ENCODE results near the gene EXOC6B.
"Not testable (repeated sequence)": the region's sequence is repeated elsewhere in the genome, so short reads cannot be mapped to it uniquely, and the experiment has no call there.

EXOC6B gene

DNA sequence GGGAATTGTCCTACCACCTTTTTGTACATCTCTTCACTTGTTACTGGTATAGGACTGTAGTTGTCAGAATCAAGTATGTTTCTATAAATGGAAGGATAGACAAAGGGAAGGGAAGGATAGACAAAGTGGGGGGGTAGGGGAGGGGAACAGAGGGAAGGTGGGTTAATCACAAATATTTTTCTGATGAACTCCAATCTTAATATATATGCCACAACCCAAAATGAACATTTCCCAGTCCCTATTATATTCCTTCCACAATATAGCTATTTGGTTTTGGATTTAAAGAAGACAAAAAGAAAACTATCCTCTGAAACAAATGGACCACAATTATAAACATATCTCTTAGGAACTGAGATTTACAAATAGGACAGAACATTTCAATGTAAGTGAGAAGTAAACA, 329.4 kb downstream of the EXOC6B start:
- Histone ChIP-seq H2BK15ac (replicated peaks; ENCODE audit: low read depth) (no peak overlapping the region), H2BK5ac (ENCODE audit: low read length) (no peak overlapping the region), H3K27ac (ENCODE audit: low read depth, low read length) (no peak overlapping the region), H2BK120ac (ENCODE audit: low read depth, low read length) (no peak overlapping the region), H3K79me2 (ENCODE audit: control insufficient read depth, insufficient read depth, low read length) (no peaks in the 10 kb centered on the region), H4K5ac (ENCODE audit: low read length) (no peak overlapping the region), H3K4me2 (ENCODE audit: low read length) (no peak overlapping the region), H3K56ac (ENCODE audit: low read length) (no peak overlapping the region), H3K27me3 (ENCODE audit: insufficient read depth, low read length, poor library complexity) (no peaks in the 10 kb centered on the region), H2AK5ac (ENCODE audit: low read length) (no peak overlapping the region), H3K23ac (ENCODE audit: low read length) (no peak overlapping the region), H4K8ac (ENCODE audit: low read depth, low read length) (no peak overlapping the region), H3K4me1 (ENCODE audit: control insufficient read depth, low read depth, low read length) (no peaks in the 10 kb centered on the region), H3K9ac (ENCODE audit: low read length) (no peak overlapping the region), H3K4me3 (ENCODE audit: low read length) (no peak overlapping the region), H3K79me1 (ENCODE audit: low read length) (no peaks in the 10 kb centered on the region), H3K18ac (ENCODE audit: low read length) (no peak overlapping the region), H3K36me3 (ENCODE audit: control insufficient read depth, insufficient read depth, low read length) (no peaks in the 10 kb centered on the region), H3K4ac (ENCODE audit: low read depth, low read length) (no peak overlapping the region)
- DNase-seq: no peak

GRCh38 chr2:72494392-72494791, 331.4 kb downstream of the EXOC6B start:
- H2BK5ac ChIP-seq (ENCODE audit: low read length): no peak overlapping the region

GRCh38 chr2:72484622-72485021, 341.2 kb downstream of the EXOC6B start:
- not testable (repeated sequence) for H3K36me3 ChIP-seq (ENCODE audit: control insufficient read depth, insufficient read depth, low read length); H3K79me1 ChIP-seq (ENCODE audit: low read length); H3K56ac ChIP-seq (ENCODE audit: low read length); H2BK5ac ChIP-seq (ENCODE audit: low read length); H4K5ac ChIP-seq (ENCODE audit: low read length); H3K4me1 ChIP-seq (ENCODE audit: control insufficient read depth, low read depth, low read length); H3K4me2 ChIP-seq (ENCODE audit: low read length); H2BK15ac ChIP-seq (replicated peaks; ENCODE audit: low read depth); H3K4me3 ChIP-seq (ENCODE audit: low read length); H3K4ac ChIP-seq (ENCODE audit: low read depth, low read length); DNase-seq; H3K18ac ChIP-seq (ENCODE audit: low read length); H3K9ac ChIP-seq (ENCODE audit: low read length); H3K27ac ChIP-seq (ENCODE audit: low read depth, low read length); H3K27me3 ChIP-seq (ENCODE audit: insufficient read depth, low read length, poor library complexity); H3K23ac ChIP-seq (ENCODE audit: low read length); H2BK120ac ChIP-seq (ENCODE audit: low read depth, low read length); H3K79me2 ChIP-seq (ENCODE audit: control insufficient read depth, insufficient read depth, low read length); H4K8ac ChIP-seq (ENCODE audit: low read depth, low read length); H2AK5ac ChIP-seq (ENCODE audit: low read length)
- WGBS (ENCODE audit: extremely low coverage, insufficient coverage, low lambda C conversion rate): no CpG with 5 or more reads among the region's 1 CpG

More at GRCh38 chr2:72494392-72494791, 331.4 kb downstream of the EXOC6B start:
- no peak overlapping the region for H3K9ac ChIP-seq (ENCODE audit: low read length)
- H3K4me3 ChIP-seq (ENCODE audit: low read length): no peak overlapping the region
- H3K4me2 ChIP-seq (ENCODE audit: low read length): no peak overlapping the region
- H4K5ac ChIP-seq (ENCODE audit: low read length): no peak overlapping the region
- no peak overlapping the region for H3K56ac ChIP-seq (ENCODE audit: low read length)
- H3K36me3 ChIP-seq (ENCODE audit: control insufficient read depth, insufficient read depth, low read length): no peaks in the 10 kb centered on the region
- no peak for DNase-seq
- no peaks in the 10 kb centered on the region for H3K79me2 ChIP-seq (ENCODE audit: control insufficient read depth, insufficient read depth, low read length)
- WGBS (ENCODE audit: extremely low coverage, insufficient coverage, low lambda C conversion rate): no CpG with 5 or more reads among the region's 1 CpG
- H4K8ac ChIP-seq (ENCODE audit: low read depth, low read length): no peak overlapping the region
- H3K4me1 ChIP-seq (ENCODE audit: control insufficient read depth, low read depth, low read length): no peaks in the 10 kb centered on the region
- H3K27me3 ChIP-seq (ENCODE audit: insufficient read depth, low read length, poor library complexity): no peaks in the 10 kb centered on the region
- H2AK5ac ChIP-seq (ENCODE audit: low read length): no peak overlapping the region
- H3K27ac ChIP-seq (ENCODE audit: low read depth, low read length): no peak overlapping the region
- H3K18ac ChIP-seq (ENCODE audit: low read length): no peak overlapping the region
- no peak overlapping the region for H3K23ac ChIP-seq (ENCODE audit: low read length)
- H2BK15ac ChIP-seq (replicated peaks; ENCODE audit: low read depth): no peak overlapping the region
- H2BK120ac ChIP-seq (ENCODE audit: low read depth, low read length): no peak overlapping the region
- H3K79me1 ChIP-seq (ENCODE audit: low read length): no peaks in the 10 kb centered on the region
- H3K4ac ChIP-seq (ENCODE audit: low read depth, low read length): no peak overlapping the region

DNA sequence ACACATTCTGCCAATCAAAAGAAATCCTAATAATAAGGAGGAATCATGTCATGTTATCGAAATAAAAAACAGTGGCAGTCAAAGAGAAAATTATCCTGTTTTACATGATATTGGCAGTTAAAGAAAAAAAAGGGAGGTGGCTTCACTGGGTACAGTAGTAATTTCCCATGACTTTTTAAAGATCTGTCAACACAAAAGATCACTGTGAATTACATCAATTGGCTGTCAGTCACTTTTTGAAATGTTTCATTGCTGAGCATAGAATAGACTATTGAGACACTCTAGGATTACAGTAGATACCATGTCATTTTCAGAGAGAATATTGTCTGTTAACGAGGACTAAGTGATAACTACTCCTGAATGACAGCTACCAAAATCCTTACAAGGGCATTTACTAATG, 342.5 kb downstream of the EXOC6B start:
- H3K27me3 ChIP-seq (ENCODE audit: insufficient read depth, low read length, poor library complexity): no peaks in the 10 kb centered on the region
- H2BK15ac ChIP-seq (replicated peaks; ENCODE audit: low read depth): no peak overlapping the region
- no peak overlapping the region for H2BK5ac ChIP-seq (ENCODE audit: low read length)
- H3K4me1 ChIP-seq (ENCODE audit: control insufficient read depth, low read depth, low read length): no peaks in the 10 kb centered on the region
- H3K56ac ChIP-seq (ENCODE audit: low read length): no peak overlapping the region
- no peak overlapping the region for H3K23ac ChIP-seq (ENCODE audit: low read length)
- no peak overlapping the region for H3K18ac ChIP-seq (ENCODE audit: low read length)
- H3K4ac ChIP-seq (ENCODE audit: low read depth, low read length): no peak overlapping the region
- H3K27ac ChIP-seq (ENCODE audit: low read depth, low read length): no peak overlapping the region
- no peak overlapping the region for H4K5ac ChIP-seq (ENCODE audit: low read length)
- H4K8ac ChIP-seq (ENCODE audit: low read depth, low read length): no peak overlapping the region
- H3K4me3 ChIP-seq (ENCODE audit: low read length): no peak overlapping the region
- H3K9ac ChIP-seq (ENCODE audit: low read length): no peak overlapping the region
- WGBS (ENCODE audit: extremely low coverage, insufficient coverage, low lambda C conversion rate): no CpG with 5 or more reads among the region's 2 CpGs
- H2AK5ac ChIP-seq (ENCODE audit: low read length): no peak overlapping the region
- H2BK120ac ChIP-seq (ENCODE audit: low read depth, low read length): no peak overlapping the region
- no peak for DNase-seq
- no peaks in the 10 kb centered on the region for H3K36me3 ChIP-seq (ENCODE audit: control insufficient read depth, insufficient read depth, low read length)
- no peaks in the 10 kb centered on the region for H3K79me1 ChIP-seq (ENCODE audit: low read length)
- H3K79me2 ChIP-seq (ENCODE audit: control insufficient read depth, insufficient read depth, low read length): no peaks in the 10 kb centered on the region
- H3K4me2 ChIP-seq (ENCODE audit: low read length): no peak overlapping the region

DNA sequence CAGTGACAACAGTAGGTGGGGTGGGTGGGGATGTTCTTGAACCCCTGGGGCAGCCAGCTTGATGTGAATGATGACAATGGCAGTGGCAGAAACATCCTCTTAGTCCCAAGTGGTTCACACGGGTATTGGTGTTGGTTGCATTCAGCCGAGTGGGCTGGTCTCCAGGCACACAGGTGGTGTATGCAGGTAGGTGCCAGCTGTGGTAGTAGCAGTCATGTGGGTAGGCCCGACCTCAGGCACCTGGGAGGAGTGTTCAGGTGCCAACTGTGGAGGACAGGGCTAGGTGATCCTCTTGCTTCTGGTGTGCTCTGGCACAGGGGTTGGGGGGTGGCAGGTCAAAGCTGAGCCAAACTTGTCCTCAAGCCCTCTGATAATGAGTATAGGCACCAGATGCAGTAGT, 350.6 kb downstream of the EXOC6B start:
- Histone ChIP-seq H2BK15ac (replicated peaks; ENCODE audit: low read depth) (no peak overlapping the region), H2BK120ac (ENCODE audit: low read depth, low read length) (no peak overlapping the region), H3K79me2 (ENCODE audit: control insufficient read depth, insufficient read depth, low read length) (no peaks in the 10 kb centered on the region), H3K36me3 (ENCODE audit: control insufficient read depth, insufficient read depth, low read length) (no peaks in the 10 kb centered on the region), H3K4me2 (ENCODE audit: low read length) (no peak overlapping the region), H3K4me3 (ENCODE audit: low read length) (no peak overlapping the region), H3K9ac (ENCODE audit: low read length) (no peak overlapping the region), H3K4me1 (ENCODE audit: control insufficient read depth, low read depth, low read length) (no peaks in the 10 kb centered on the region), H3K4ac (ENCODE audit: low read depth, low read length) (no peak overlapping the region), H2BK5ac (ENCODE audit: low read length) (no peak overlapping the region), H4K8ac (ENCODE audit: low read depth, low read length) (no peak overlapping the region), H3K18ac (ENCODE audit: low read length) (no peak overlapping the region), H3K56ac (ENCODE audit: low read length) (no peak overlapping the region), H3K79me1 (ENCODE audit: low read length) (no peaks in the 10 kb centered on the region), H2AK5ac (ENCODE audit: low read length) (no peak overlapping the region), H4K5ac (ENCODE audit: low read length) (no peak overlapping the region), H3K27me3 (ENCODE audit: insufficient read depth, low read length, poor library complexity) (no peaks in the 10 kb centered on the region), H3K23ac (ENCODE audit: low read length) (no peak overlapping the region), H3K27ac (ENCODE audit: low read depth, low read length) (no peak overlapping the region)
- no CpG with 5 or more reads among the region's 3 CpGs for WGBS (ENCODE audit: extremely low coverage, insufficient coverage, low lambda C conversion rate)
- DNase-seq: peak; percentile 4

DNA sequence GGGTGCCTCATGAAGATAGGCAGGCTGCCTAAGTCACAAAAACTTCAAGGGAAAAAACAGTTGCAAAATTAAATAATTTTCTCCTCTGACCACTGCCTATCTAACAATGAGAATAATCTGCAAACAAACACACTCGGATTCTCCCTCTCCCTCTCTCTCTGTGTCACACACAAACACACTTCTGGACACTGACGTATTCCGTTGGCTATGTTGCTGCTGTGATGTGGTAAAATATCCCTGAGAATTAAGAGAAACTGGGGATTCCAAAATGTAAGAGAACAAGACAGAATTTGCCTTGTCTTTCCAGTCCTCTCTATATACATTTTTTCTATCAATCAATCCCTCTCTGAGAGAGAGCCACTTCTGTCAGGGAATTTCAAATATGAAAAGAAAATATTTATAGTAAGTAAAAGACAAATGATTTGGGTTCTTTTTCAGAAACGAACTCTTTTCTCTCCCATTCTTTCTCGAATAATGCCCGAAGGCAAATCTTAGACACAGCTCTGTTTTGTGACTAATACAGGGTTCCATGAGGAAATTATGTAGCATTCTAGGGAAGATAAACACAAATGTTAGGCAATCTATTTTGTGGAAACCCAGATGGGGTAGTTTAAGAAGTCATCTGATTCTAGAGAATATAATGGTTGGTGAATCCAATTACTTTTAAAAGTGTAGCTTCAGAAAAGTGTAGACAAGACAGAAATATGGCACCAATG, 367.9 kb downstream of the EXOC6B start:
- no peak overlapping the region for H3K23ac ChIP-seq (ENCODE audit: low read length)
- WGBS (ENCODE audit: extremely low coverage, insufficient coverage, low lambda C conversion rate): no CpG with 5 or more reads among the region's 6 CpGs

More for the DNA sequence above, 367.9 kb downstream of the EXOC6B start:
- Histone ChIP-seq H4K8ac (ENCODE audit: low read depth, low read length) (no peak overlapping the region), H3K4me2 (ENCODE audit: low read length) (no peak overlapping the region), H3K56ac (ENCODE audit: low read length) (no peak overlapping the region), H2BK5ac (ENCODE audit: low read length) (no peak overlapping the region), H3K79me2 (ENCODE audit: control insufficient read depth, insufficient read depth, low read length) (no peaks in the 10 kb centered on the region), H3K4me3 (ENCODE audit: low read length) (no peak overlapping the region), H3K79me1 (ENCODE audit: low read length) (no peaks in the 10 kb centered on the region), H3K27me3 (ENCODE audit: insufficient read depth, low read length, poor library complexity) (no peaks in the 10 kb centered on the region), H3K4me1 (ENCODE audit: control insufficient read depth, low read depth, low read length) (no peaks in the 10 kb centered on the region), H3K27ac (ENCODE audit: low read depth, low read length) (no peak overlapping the region), H2BK15ac (replicated peaks; ENCODE audit: low read depth) (no peak overlapping the region), H3K4ac (ENCODE audit: low read depth, low read length) (no peak overlapping the region), H2AK5ac (ENCODE audit: low read length) (no peak overlapping the region), H3K18ac (ENCODE audit: low read length) (no peak overlapping the region), H2BK120ac (ENCODE audit: low read depth, low read length) (no peak overlapping the region), H3K9ac (ENCODE audit: low read length) (no peak overlapping the region), H3K36me3 (ENCODE audit: control insufficient read depth, insufficient read depth, low read length) (no peaks in the 10 kb centered on the region), H4K5ac (ENCODE audit: low read length) (no peak overlapping the region)
- DNase-seq: no peak
